ENCODE measurements around the gene FGFR3. TPM values are rescaled to one million over a fixed set of nuclear protein-coding genes. Genes with fewer than 3 reads are reported as not detected.

Gene FGFR3
- total and polyA plus RNA-seq, 12 donors: 1.2 to 6.6 (median 2.4) TPM

DNA sequence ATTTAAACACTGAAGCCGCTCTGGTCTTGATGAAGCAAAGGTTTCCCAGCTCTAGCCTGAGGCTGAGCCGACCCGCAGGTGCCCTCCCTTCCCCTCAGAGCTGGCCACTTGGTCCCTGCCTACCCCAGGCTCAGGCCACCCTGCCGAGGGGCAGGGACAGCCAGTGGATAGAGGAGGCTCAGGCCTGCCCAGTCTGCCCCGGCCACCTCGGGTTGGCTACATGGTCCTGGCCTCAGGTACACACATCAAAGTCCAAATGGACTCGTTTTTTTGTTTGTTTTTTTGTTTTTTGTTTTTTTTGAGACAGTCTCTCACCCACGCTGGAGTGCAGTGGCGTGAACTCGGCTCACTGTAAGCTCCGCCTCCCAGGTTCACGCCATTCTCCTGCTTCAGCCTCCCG, 47.9 kb upstream of the FGFR3 start:
- WGBS, 2 donors: 92 to 94% methylated on average over 13 of the region's 13 CpGs
- TF ChIP-seq, protein P1, sequence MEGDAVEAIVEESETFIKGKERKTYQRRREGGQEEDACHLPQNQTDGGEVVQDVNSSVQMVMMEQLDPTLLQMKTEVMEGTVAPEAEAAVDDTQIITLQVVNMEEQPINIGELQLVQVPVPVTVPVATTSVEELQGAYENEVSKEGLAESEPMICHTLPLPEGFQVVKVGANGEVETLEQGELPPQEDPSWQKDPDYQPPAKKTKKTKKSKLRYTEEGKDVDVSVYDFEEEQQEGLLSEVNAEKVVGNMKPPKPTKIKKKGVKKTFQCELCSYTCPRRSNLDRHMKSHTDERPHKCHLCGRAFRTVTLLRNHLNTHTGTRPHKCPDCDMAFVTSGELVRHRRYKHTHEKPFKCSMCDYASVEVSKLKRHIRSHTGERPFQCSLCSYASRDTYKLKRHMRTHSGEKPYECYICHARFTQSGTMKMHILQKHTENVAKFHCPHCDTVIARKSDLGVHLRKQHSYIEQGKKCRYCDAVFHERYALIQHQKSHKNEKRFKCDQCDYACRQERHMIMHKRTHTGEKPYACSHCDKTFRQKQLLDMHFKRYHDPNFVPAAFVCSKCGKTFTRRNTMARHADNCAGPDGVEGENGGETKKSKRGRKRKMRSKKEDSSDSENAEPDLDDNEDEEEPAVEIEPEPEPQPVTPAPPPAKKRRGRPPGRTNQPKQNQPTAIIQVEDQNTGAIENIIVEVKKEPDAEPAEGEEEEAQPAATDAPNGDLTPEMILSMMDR (IDR thresholded peaks at IDR 0.05): no peak
- Histone ChIP-seq H3K27ac (no peak overlapping the region), H3K4me1 (peaks cover 0 to 14% (median 4%) of the 10 kb centered on the region in 9 donors), H3K9me3 (no peaks in the 10 kb centered on the region), H3K4me3 (no peak overlapping the region), H3K27me3 (peaks cover 0 to 11% (median 7%) of the 10 kb centered on the region in 7 donors), H3K36me3 (peaks cover 0 to 55% (median 4%) of the 10 kb centered on the region in 9 donors)
- ATAC-seq: no peak
- DNase-seq: no peak
- intact Hi-C loops (cut with DNase I): loop anchor here in 8 of 10 donors (5.0 kb wide), 4 partner anchors 62 to 157 kb away; no protein-coding TSS in a partner anchor

DNA sequence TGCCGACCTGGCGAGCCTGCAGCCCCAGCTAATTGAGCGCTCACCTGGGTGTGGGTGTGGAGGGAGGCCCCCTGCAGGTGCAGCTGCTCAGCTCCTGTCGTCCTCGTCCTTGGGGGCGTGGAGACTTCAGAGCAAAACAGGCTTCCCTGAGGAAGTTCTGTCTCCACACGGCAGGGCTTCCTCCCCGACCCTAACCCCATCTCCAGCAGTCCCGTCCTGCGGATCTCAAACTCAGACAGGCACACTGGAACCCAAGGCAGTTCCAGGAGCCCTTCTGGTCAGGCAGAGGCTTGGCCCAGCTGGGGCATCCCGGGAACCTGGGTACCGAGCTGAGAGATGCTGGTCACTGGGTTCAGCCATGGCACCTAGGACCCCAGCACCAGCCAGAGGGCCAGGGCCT, 47.4 kb upstream of the FGFR3 start:
- H3K27ac ChIP-seq: no peak overlapping the region
- WGBS, 2 donors: 82 to 83% methylated on average over 12 of the region's 12 CpGs
- TF ChIP-seq, protein P1 (IDR thresholded peaks at IDR 0.05): no peak
- ATAC-seq: no peak
- H3K9me3 ChIP-seq: no peaks in the 10 kb centered on the region
- H3K27me3 ChIP-seq: peaks cover 0 to 11% (median 7%) of the 10 kb centered on the region in 7 donors
- H3K4me1 ChIP-seq: peaks cover 0 to 9% (median 4%) of the 10 kb centered on the region in 9 donors
- no peak for DNase-seq
- H3K36me3 ChIP-seq: peaks cover 0 to 50% (median 4%) of the 10 kb centered on the region in 9 donors
- H3K4me3 ChIP-seq: no peak overlapping the region
- intact Hi-C loops (cut with DNase I): loop anchor here in 9 of 10 donors (2.0 to 5.0 kb wide), 7 partner anchors 62 to 157 kb away; no protein-coding TSS in a partner anchor

- TF ChIP-seq, protein P1 (IDR thresholded peaks at IDR 0.05): peak; percentile 69 to 86 (median 79)
- Histone ChIP-seq H3K4me3 (no peak overlapping the region), H3K36me3 (peaks cover 0 to 44% (median 0%) of the 10 kb centered on the region in 9 donors), H3K27me3 (peaks cover 0 to 11% (median 7%) of the 10 kb centered on the region in 7 donors), H3K27ac (no peak overlapping the region), H3K9me3 (no peaks in the 10 kb centered on the region), H3K4me1 (peaks cover 0 to 7% (median 4%) of the 10 kb centered on the region in 9 donors)
- intact Hi-C loops (cut with DNase I): loop anchor here in 9 of 10 donors (2.0 to 5.0 kb wide), 7 partner anchors 61 to 156 kb away; no protein-coding TSS in a partner anchor
- peak; percentile 60 to 83 (median 68) for ATAC-seq
- WGBS, 2 donors: 15 to 20% methylated on average over 17 of the region's 17 CpGs
- peak; percentile 63 to 77 for DNase-seq
Measured at GRCh38 chr4:1746265-1746691, 46.8 kb upstream of the FGFR3 start.

- DNase-seq (no peak), ATAC-seq (no peak)
- H3K9me3 ChIP-seq: no peaks in the 10 kb centered on the region
- no peak overlapping the region for H3K27ac ChIP-seq
- 81 to 83% methylated on average over 32 to 33 of the region's 33 CpGs for WGBS, 2 donors
- no peak overlapping the region for H3K4me3 ChIP-seq
- H3K27me3 ChIP-seq: peaks cover 0 to 11% (median 7%) of the 10 kb centered on the region in 7 donors
- intact Hi-C loops (cut with DNase I): loop anchor here in 9 of 10 donors (2.0 to 5.0 kb wide), 7 partner anchors 60 to 155 kb away; no protein-coding TSS in a partner anchor
- peaks cover 0 to 36% (median 0%) of the 10 kb centered on the region in 9 donors for H3K36me3 ChIP-seq
- TF ChIP-seq, protein P1 (IDR thresholded peaks at IDR 0.05): no peak
- H3K4me1 ChIP-seq: peaks cover 0 to 12% (median 5%) of the 10 kb centered on the region in 9 donors
Measured at GRCh38 chr4:1746919-1747602, 46.0 kb upstream of the FGFR3 start.

All from heart right ventricle (tissue), 16 donors.